ENCODE measurements around the gene PRKACG.

DNA sequence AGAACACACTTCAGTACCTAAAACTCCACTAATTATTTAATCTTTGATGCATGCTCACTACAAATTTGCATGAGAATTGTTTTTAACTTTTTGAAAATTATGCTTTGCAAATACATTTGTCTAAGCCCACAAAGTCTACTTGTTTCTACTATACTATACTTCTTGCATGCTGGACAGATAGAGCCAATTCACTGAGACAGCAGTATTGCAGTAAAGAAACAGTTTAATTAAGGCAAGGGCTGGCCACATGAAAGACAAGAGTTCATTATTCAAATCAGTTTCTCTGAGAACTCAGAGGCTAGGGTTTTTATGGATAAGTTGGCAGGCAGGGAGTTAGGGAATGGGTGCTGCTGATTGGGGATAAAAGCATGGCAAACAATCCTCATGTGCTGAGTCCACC is 15.6 kb upstream of the PRKACG start:
- no peak for TF ChIP-seq POLR2AphosphoS5 (IDR thresholded peaks at IDR 0.05; ENCODE audit: low read depth, low read length)
- TF ChIP-seq TAF1 (IDR thresholded peaks at IDR 0.05; ENCODE audit: borderline replicate concordance, insufficient read depth, low read length) = no peak
